PFSK-1 (cell line): ENCODE data around the gene MOXD1.

ENCODE experiments used
- REST ChIP-seq, 2 experiments: IDR thresholded peaks; 2 replicates each; pipeline versions ENCODE4 v1.6.1 to v1.8.0; 2011 to 2012; ENCODE audit warnings: low read depth in 2 of 2, low read length in 2 of 2, control low read depth in 1 of 2, inconsistent platforms in 1 of 2, mild to moderate bottlenecking in 1 of 2, moderate library complexity in 1 of 2; ENCODE audit not compliant: insufficient read depth in 1 of 2
- SIN3A ChIP-seq: IDR thresholded peaks from 2 replicates; pipeline ENCODE4 v1.6.1; 2012; ENCODE audit warnings: mild to moderate bottlenecking, low read length, moderate library complexity, borderline replicate concordance; ENCODE audit not compliant: insufficient read depth

DNA sequence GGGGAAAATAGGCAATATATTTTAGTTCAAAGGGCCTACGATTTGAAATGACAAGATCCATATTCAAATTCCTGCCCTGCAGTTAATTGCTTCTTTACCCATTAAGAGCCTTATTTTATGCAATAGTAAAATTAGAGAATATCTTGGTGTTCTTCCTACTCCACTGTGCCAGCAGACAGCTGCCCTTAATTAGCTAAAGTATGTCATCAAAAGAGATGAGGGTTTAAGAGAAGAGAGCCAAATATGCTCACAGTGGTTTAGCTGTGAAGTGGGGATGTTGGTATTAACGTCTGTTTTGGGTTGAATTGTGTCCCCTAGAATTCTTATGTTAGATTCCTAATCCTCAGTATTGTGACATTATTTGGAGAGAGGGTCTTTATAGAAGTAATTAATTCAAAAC is 148.1 kb downstream of the MOXD1 start:
- TF ChIP-seq REST (IDR thresholded peaks at IDR 0.05; ENCODE audit: insufficient read depth in 1 of 2, low read depth in 2 of 2, low read length in 2 of 2): no peak
- no peak for TF ChIP-seq SIN3A
